Germinal center (tissue), 1 donor: ENCODE results near the gene SMARCD3.
A peak's percentile ranks its signal among the peaks of the same experiment; 100 is the strongest.

Source experiments
- DNase-seq: peaks from one replicate; pipeline ENCODE4 v3.0.0; 2012; ENCODE audit warnings: mixed read lengths, low spot score

SMARCD3 gene

GRCh38 chr7:151248346-151249033, at the start of gene SMARCD3:
SMARCD3 (minus strand) TSS chr7:151248694; CDS start chr7:151248562, 132 bp downstream.
- DNase-seq, result no peak

GRCh38 chr7:151296202-151296992, 47.9 kb upstream of the SMARCD3 start:
- no peak for DNase-seq

- no peak for DNase-seq
Observed at GRCh38 chr7:151292850-151293249, 44.4 kb upstream of the SMARCD3 start.

- no peak for DNase-seq
Observed at GRCh38 chr7:151291206-151291605, 42.7 kb upstream of the SMARCD3 start.

- no peak for DNase-seq
Observed at GRCh38 chr7:151290355-151290760, 41.9 kb upstream of the SMARCD3 start.

GRCh38 chr7:151289891-151290290, 41.4 kb upstream of the SMARCD3 start:
- DNase-seq, result no peak

- DNase-seq, result no peak
Observed at GRCh38 chr7:151286148-151286547, 37.7 kb upstream of the SMARCD3 start.

- DNase-seq, result no peak
Observed at GRCh38 chr7:151283302-151283701, 34.8 kb upstream of the SMARCD3 start.

- no peak for DNase-seq
Observed at GRCh38 chr7:151282111-151282510, 33.6 kb upstream of the SMARCD3 start.

GRCh38 chr7:151281686-151282085, 33.2 kb upstream of the SMARCD3 start:
- no peak for DNase-seq

- DNase-seq, result no peak
Observed at GRCh38 chr7:151280388-151281019, 32.0 kb upstream of the SMARCD3 start.

- no peak for DNase-seq
Observed at GRCh38 chr7:151279868-151280267, 31.4 kb upstream of the SMARCD3 start.

- no peak for DNase-seq
Observed at GRCh38 chr7:151278949-151279348, 30.5 kb upstream of the SMARCD3 start.

GRCh38 chr7:151277631-151278030, 29.1 kb upstream of the SMARCD3 start:
- no peak for DNase-seq

- peak; percentile 51 for DNase-seq
Observed at GRCh38 chr7:151276666-151277590, 28.4 kb upstream of the SMARCD3 start.

GRCh38 chr7:151275813-151276577, 27.5 kb upstream of the SMARCD3 start:
- no peak for DNase-seq

- no peak for DNase-seq
Observed at GRCh38 chr7:151274936-151275812, 26.7 kb upstream of the SMARCD3 start.

GRCh38 chr7:151274396-151274795, 25.9 kb upstream of the SMARCD3 start:
- no peak for DNase-seq

- DNase-seq, result no peak
Observed at GRCh38 chr7:151273651-151274390, 25.3 kb upstream of the SMARCD3 start.
